IPS-NIHi11 (cell line): ENCODE measurements around the gene SCAPER.
A peak's percentile ranks its signal among the peaks of the same experiment; 100 is the strongest.

ENCODE experiments used
- DNase-seq: peaks from one replicate; pipeline ENCODE4 v3.0.0; 2012; ENCODE audit warnings: mixed read lengths, low spot score

The SCAPER gene

GRCh38 chr15:76360416-76360815, 544.7 kb downstream of the SCAPER start:
- DNase-seq: no peak

GRCh38 chr15:76359152-76359551, 546.0 kb downstream of the SCAPER start:
- no peak for DNase-seq

DNA sequence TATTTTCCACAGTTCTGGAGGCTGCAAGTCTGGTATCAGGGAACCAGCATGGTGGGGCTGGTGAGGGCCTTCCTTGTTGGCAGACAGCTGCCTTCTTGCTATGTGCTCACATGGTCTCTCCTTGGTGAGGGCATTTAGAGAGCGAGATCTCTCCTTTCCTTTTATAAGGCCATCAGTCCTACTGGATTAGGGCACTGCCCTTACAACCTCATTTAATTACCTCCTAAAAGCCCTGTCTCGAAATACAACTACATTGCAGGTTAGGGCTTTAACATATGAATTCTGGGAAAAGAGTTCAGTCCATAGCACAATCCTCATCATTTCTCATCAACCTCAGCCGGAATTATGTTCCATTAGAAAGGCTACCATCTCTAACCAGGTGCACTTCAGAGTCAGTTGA, 546.7 kb downstream of the SCAPER start:
- DNase-seq: no peak

GRCh38 chr15:76354823-76355440, 550.2 kb downstream of the SCAPER start:
- no peak for DNase-seq

DNA sequence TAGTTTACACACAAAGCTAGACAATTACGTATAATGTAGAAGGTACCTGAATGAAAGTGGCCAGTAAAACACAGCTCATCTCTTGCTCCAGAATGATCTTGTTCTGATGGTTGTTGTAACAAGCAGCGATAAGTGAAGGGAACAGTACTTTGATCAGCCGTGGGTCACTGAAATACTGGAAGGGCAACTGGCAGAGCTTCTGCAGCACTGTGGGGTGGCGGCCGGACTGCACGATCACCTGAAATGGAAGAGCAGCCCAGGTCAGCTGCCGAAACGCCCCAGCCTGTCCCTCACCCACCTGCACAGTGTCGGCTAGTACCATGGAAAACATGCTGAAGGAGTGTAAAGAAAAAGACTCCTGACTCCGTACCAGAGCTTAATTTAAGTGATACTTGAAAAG, 551.2 kb downstream of the SCAPER start:
- no peak for DNase-seq

GRCh38 chr15:76353023-76353577, 552.0 kb downstream of the SCAPER start:
- DNase-seq: no peak

- no peak for DNase-seq
Observed at GRCh38 chr15:76349301-76350070, 555.7 kb downstream of the SCAPER start.

DNA sequence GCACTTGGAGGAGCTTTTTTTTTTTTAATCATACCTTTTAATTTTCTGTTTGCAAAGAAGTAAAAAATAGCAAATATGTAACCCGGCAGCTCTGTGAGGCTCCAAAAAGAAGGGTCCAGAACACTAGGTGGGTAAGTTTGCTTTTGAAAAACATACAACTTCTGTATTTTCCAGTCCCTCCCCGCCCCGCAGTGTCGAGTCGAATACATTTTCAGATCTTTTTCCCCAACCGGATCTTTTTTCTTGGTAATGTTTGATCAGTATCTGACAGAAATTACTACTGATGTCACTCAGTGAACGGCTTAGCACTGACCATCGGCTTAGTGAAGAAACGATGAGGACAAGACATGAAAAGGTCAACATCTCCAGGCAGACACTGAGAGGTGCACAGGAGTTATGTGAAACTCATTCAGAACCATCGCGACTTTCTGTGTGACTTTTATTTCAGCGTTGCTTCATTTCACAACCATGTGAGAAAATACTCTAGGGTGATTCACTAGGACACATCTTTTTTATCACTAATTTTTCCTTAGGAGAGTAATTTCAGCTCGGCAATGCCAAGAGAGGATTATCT, 557.6 kb downstream of the SCAPER start:
- no peak for DNase-seq

- peak; percentile 50 for DNase-seq
Observed at GRCh38 chr15:76346669-76347481, 558.3 kb downstream of the SCAPER start.

DNA sequence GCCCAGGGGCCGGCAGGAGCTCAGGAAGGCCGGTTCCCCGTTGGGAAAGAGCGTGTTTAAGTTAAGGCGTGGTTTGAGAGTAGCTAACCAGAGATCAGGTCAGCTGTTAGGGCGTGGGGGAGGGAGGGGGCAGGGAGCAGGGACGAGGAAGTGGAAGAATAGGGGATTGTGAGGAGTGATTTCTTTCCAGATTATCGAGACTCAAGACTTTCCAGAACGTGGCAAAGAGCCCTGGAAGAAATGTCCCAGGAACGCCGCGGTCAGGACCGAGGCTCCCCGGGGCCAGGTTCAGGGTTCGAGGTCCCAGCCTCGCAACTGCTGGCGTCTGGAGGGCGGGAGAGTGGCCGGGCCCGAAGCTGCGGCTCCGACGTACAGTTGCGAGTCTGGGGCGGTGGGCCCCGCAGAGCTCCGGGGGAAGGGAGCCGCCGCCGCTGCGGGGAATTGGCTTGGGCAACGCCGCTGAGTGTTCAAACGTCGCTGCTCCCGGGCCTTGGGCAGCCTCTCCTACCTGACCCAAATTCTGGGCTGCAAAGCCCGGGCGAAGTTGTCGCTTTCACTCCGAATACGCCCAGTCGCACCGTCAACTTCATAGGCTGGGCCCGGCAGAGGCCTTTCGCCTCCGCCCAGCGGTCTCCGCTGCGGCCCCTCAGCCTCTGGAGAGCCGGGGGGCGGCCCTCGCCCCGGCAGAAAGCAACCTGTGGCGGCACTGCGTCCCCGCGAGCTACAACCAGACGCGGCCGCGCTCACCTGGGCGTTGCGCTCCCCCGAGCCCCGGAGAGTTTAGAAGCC, 559.1 kb downstream of the SCAPER start:
- DNase-seq: peak; percentile 65

- DNase-seq: no peak
Observed at GRCh38 chr15:76345583-76345879, 559.6 kb downstream of the SCAPER start.

DNA sequence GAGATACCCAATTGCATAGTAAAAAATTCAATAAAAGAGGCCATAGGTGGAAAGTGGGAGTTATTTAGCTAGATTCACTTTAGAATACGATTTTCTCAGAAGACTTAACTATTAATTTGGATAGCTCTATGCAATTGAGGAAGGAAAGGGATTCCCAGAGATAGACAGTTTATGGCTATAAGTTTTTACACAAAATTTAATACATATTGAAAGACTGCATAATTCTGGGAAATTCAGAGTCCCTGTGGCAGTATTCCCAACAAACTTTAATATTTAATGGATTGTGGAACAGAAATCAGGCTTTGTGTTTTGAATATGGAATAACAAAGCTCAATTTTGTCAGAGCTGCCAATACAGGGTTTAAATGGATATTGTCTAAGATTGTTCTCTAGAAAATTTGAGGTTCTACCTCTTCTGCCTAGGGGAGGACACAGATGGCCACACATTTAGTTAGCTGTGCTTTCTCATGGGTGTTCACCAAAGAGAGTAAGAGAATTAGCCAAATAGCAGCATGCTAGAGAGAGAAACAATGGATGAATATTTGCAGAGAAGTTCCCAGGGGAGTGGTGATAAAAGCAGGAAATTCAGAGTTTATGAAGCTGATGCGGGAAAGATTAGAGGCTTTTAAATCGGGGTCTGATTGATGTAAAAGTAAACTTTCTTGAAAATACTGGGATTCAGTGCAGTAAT, 560.1 kb downstream of the SCAPER start:
- DNase-seq: no peak

GRCh38 chr15:76343313-76343996, 561.7 kb downstream of the SCAPER start:
- DNase-seq: no peak

DNA sequence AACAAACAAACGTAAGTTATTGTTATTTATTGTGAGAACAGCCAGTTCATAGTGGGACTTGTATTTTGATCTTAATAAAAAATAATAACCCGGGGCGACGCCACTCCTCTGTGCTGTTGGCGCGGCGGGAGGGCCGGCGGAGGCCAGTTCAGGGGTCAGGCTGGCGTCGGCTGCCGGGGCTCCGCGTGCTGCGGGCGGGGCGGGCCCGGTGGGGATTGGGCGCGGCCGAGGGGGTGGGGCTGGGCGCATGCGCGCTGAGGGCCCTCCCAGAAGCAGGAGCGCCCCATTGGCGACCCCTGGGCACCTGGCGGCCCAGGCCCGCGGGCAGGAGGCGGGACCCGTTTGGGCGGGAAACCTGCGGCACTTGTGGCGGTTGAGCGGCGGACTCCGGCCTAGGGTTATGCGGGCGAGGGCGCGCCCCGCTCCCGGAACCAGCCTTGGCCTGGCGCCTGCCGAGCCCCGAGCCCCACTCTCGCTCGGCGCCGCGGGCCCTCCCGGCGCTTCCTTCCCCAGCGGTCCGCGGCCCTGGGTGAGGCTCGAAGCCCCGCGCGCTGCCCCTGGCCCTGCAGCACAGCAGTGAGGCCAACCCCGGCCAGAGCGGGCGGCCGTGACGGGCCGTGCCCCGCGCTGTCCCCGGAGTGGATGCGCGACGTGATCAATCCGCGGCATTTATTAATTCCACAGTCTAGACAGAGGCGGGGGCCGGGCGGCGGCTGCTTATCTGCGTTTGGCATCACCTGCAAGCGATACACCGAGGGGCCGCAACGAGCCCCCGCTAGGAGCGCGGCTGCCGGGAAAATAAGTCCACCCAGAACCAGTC, 562.5 kb downstream of the SCAPER start:
- peak; percentile 80 for DNase-seq

GRCh38 chr15:76342058-76342381, 563.1 kb downstream of the SCAPER start:
- DNase-seq: no peak

- DNase-seq: no peak
Observed at GRCh38 chr15:76341366-76342057, 563.6 kb downstream of the SCAPER start.

GRCh38 chr15:76340803-76341365, 564.3 kb downstream of the SCAPER start:
- no peak for DNase-seq

DNA sequence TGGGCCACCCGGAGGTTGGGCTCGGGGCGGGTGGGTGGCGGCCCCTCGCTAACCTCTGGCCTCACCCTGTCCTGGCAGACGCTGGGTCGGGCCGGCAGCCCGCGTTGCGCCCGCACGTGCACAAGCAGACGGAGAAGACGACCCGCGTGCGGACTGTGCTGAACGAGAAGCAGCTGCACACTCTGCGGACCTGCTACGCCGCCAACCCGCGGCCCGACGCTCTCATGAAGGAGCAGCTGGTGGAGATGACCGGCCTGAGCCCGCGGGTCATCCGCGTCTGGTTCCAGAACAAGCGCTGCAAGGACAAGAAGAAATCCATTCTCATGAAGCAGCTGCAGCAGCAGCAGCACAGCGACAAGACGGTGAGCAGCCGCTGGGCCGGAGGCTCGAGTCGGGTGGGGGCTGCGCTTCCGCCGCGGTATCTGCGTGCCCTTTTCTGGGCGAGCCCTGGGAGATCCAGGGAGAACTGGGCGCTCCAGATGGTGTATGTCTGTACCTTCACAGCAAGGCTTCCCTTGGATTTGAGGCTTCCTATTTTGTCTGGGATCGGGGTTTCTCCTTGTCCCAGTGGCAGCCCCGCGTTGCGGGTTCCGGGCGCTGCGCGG, 564.8 kb downstream of the SCAPER start:
- DNase-seq: no peak
